ENCODE data around the gene HAUS3. TPM values are rescaled to one million over a fixed set of nuclear protein-coding genes. Genes with fewer than 3 reads are reported as not detected.
A peak's percentile ranks its signal among the peaks of the same experiment; 100 is the strongest.

Gene HAUS3
- total RNA-seq, 6 experiments from 2014 or later, result 6.9 to 10.8 (median 8.6) TPM

GRCh38 chr4:2266821-2267220 lies 24.9 kb upstream of the HAUS3 start:
- Mint-ChIP-seq H3K36me3 (ENCODE audit: low read depth) (no peaks in the 10 kb centered on the region), H3K4me3 (no peak overlapping the region), H3K9me3 (no peaks in the 10 kb centered on the region), H3K27me3 (ENCODE audit: insufficient read depth) (peaks cover 2% of the 10 kb centered on the region), H3K4me1 (ENCODE audit: low read depth) (peaks cover 8% of the 10 kb centered on the region), H3K27ac (no peak overlapping the region)
- no peak for DNase-seq
- TF ChIP-seq CTCF (IDR thresholded peaks at IDR 0.05), result no peak

DNA sequence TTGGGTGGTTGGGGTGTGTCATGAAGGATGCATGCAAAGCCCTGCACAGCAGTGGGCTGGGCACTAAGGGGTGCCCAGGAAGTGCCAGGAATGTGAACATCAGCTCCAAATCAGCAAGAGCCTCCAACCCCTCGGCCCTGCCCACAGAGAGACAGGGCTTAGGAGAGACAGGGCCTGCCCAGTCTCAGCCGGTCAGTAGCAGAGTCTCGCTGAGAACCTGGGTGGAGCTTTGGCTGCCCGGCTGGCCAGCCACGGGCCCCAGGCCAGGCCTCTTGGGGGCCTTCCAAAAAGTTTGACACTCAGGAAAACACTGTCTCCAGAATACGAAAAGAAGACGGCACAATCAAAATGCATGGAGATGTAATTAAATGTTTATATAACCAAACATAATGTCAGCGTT lies 24.3 kb upstream of the HAUS3 start:
- no peaks in the 10 kb centered on the region for H3K9me3 Mint-ChIP-seq
- 0 out of 2 replicates have a peak overlapping the region, but pooled peaks have one; percentile 12 for H3K4me3 Mint-ChIP-seq
- peaks cover 2% of the 10 kb centered on the region for H3K27me3 Mint-ChIP-seq (ENCODE audit: insufficient read depth)
- TF ChIP-seq CTCF (IDR thresholded peaks at IDR 0.05), result no peak
- H3K27ac Mint-ChIP-seq, result peak overlapping the region; percentile 34
- no peaks in the 10 kb centered on the region for H3K36me3 Mint-ChIP-seq (ENCODE audit: low read depth)
- H3K4me1 Mint-ChIP-seq (ENCODE audit: low read depth), result peaks cover 8% of the 10 kb centered on the region
- no peak for DNase-seq

- peak; percentile 28; the same call in 1 of the 2 replicates for TF ChIP-seq CTCF (IDR thresholded peaks at IDR 0.05)
- Mint-ChIP-seq H3K9me3 (no peaks in the 10 kb centered on the region), H3K36me3 (ENCODE audit: low read depth) (no peaks in the 10 kb centered on the region), H3K4me3 (no peak overlapping the region), H3K4me1 (ENCODE audit: low read depth) (peaks cover 9% of the 10 kb centered on the region), H3K27ac (no peak overlapping the region), H3K27me3 (ENCODE audit: insufficient read depth) (peaks cover 2% of the 10 kb centered on the region)
- DNase-seq, result no peak
Observed at GRCh38 chr4:2265113-2266110, 23.5 kb upstream of the HAUS3 start.

DNA sequence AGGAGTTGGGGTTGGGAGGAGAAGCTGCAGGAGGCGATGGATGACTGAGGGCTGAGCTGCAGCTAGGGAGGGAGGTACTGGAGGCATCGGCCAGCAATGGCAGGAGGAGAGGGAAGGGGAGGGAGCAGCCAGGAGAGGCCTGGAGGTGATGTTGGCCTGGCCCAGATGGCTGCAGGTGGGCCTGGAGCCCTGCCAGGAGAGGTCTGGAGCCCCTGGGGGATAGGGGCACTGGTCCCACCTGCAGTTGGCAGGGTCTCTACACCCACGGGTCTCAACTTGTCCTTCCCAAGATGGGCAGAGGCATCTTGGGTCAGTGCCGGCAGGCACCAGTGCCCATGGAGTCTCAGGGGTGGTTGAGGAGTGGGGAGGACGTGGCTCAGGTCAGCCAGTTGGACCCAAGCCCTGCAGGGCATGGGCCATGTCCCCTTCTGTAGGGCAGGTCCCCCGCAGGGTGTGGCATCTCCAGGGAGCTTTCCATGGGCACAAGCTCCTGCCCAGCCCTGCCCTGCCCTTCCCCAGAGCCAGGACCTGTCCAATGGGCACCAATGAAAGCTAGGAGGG lies 22.6 kb upstream of the HAUS3 start:
- no peak for TF ChIP-seq CTCF (IDR thresholded peaks at IDR 0.05)

DNA sequence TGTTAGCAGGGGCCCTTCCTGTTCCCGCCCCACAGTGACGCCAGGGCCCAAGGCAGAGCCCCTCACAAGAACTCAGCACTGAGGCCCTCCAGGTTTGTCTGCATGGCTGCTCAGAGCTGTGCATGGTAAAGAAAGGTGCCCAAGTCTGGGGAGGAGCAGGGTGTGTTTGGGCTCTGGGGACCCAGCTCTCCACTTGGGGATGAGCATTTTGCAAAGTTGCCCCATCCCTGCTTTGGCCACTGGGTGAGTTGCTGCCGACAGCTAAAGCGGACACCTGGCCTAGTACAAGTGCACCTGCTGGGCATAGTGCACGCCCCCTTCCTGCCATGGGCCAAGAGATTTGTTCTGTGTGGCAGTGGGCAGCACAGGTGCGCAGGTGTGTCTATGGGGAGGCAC lies 22.0 kb upstream of the HAUS3 start:
- H3K27ac Mint-ChIP-seq, result no peak overlapping the region

More for the DNA sequence above, 22.6 kb upstream of the HAUS3 start:
- Mint-ChIP-seq H3K9me3 (no peaks in the 10 kb centered on the region), H3K27ac (no peak overlapping the region), H3K4me1 (ENCODE audit: low read depth) (peaks cover 12% of the 10 kb centered on the region), H3K36me3 (ENCODE audit: low read depth) (no peaks in the 10 kb centered on the region), H3K27me3 (ENCODE audit: insufficient read depth) (no peaks in the 10 kb centered on the region; the same call in 1 of the 2 replicates), H3K4me3 (no peak overlapping the region)
- no peak for DNase-seq

More for the DNA sequence above, 22.0 kb upstream of the HAUS3 start:
- Mint-ChIP-seq H3K9me3 (no peaks in the 10 kb centered on the region), H3K36me3 (ENCODE audit: low read depth) (no peaks in the 10 kb centered on the region), H3K4me3 (no peak overlapping the region), H3K4me1 (ENCODE audit: low read depth) (peaks cover 12% of the 10 kb centered on the region), H3K27me3 (ENCODE audit: insufficient read depth) (no peaks in the 10 kb centered on the region; the same call in 1 of the 2 replicates)
- DNase-seq, result no peak
- no peak; the same call in 1 of the 2 replicates for TF ChIP-seq CTCF (IDR thresholded peaks at IDR 0.05)
